Measurements from ENCODE around the gene CAMTA1. TPM values are rescaled to one million over a fixed set of nuclear protein-coding genes. Genes with fewer than 3 reads are reported as not detected.

CAMTA1 gene
- total RNA-seq, 1 donor from 2014 or later, result 63.8 TPM

- Mint-ChIP-seq H3K4me1 (ENCODE audit: low read depth) (peaks cover 23% of the 10 kb centered on the region), H3K27ac (ENCODE audit: unreplicated experiment) (no peak overlapping the region), H3K36me3 (ENCODE audit: low read depth) (no peaks in the 10 kb centered on the region), H3K27me3 (ENCODE audit: low read depth) (no peaks in the 10 kb centered on the region), H3K4me3 (ENCODE audit: unreplicated experiment) (no peak overlapping the region), H3K9me3 (ENCODE audit: low read depth) (no peaks in the 10 kb centered on the region)
- no peak for TF ChIP-seq CTCF (IDR thresholded peaks at IDR 0.05)
- no peak for DNase-seq (ENCODE audit: low spot score)
Observed at GRCh38 chr1:7524341-7525337, 739.4 kb downstream of the CAMTA1 start.

- H3K9me3 Mint-ChIP-seq (ENCODE audit: low read depth), result no peaks in the 10 kb centered on the region
- H3K27me3 Mint-ChIP-seq (ENCODE audit: low read depth), result no peaks in the 10 kb centered on the region
- H3K4me1 Mint-ChIP-seq (ENCODE audit: low read depth), result peaks cover 23% of the 10 kb centered on the region
- no peak for TF ChIP-seq CTCF (IDR thresholded peaks at IDR 0.05)
- H3K27ac Mint-ChIP-seq (ENCODE audit: unreplicated experiment), result no peak overlapping the region
- no peak overlapping the region for H3K4me3 Mint-ChIP-seq (ENCODE audit: unreplicated experiment)
- DNase-seq (ENCODE audit: low spot score), result no peak
- no peaks in the 10 kb centered on the region for H3K36me3 Mint-ChIP-seq (ENCODE audit: low read depth)
Observed at GRCh38 chr1:7525338-7526063, 740.2 kb downstream of the CAMTA1 start.

GRCh38 chr1:7526196-7526866, 741.1 kb downstream of the CAMTA1 start:
- Mint-ChIP-seq H3K4me1 (ENCODE audit: low read depth) (peaks cover 23% of the 10 kb centered on the region), H3K36me3 (ENCODE audit: low read depth) (no peaks in the 10 kb centered on the region), H3K4me3 (ENCODE audit: unreplicated experiment) (no peak overlapping the region), H3K27ac (ENCODE audit: unreplicated experiment) (peak overlapping the region; percentile 65), H3K27me3 (ENCODE audit: low read depth) (no peaks in the 10 kb centered on the region), H3K9me3 (ENCODE audit: low read depth) (no peaks in the 10 kb centered on the region)
- DNase-seq (ENCODE audit: low spot score), result no peak
- no peak for TF ChIP-seq CTCF (IDR thresholded peaks at IDR 0.05)

GRCh38 chr1:7526867-7527732, 741.8 kb downstream of the CAMTA1 start:
- no peaks in the 10 kb centered on the region for H3K27me3 Mint-ChIP-seq (ENCODE audit: low read depth)
- TF ChIP-seq CTCF (IDR thresholded peaks at IDR 0.05), result no peak
- H3K9me3 Mint-ChIP-seq (ENCODE audit: low read depth), result no peaks in the 10 kb centered on the region
- H3K27ac Mint-ChIP-seq (ENCODE audit: unreplicated experiment), result no peak overlapping the region
- no peak for DNase-seq (ENCODE audit: low spot score)
- H3K4me1 Mint-ChIP-seq (ENCODE audit: low read depth), result peaks cover 23% of the 10 kb centered on the region
- no peak overlapping the region for H3K4me3 Mint-ChIP-seq (ENCODE audit: unreplicated experiment)
- H3K36me3 Mint-ChIP-seq (ENCODE audit: low read depth), result no peaks in the 10 kb centered on the region
